ENCODE results near the gene UBAP2L. TPM values are rescaled to one million over a fixed set of nuclear protein-coding genes. Genes with fewer than 3 reads are reported as not detected.

The UBAP2L gene
- total and polyA plus RNA-seq, 3 experiments from 2014 or later, result 63.0 to 277 (median 258) TPM

- Histone ChIP-seq H3K27me3 (ENCODE audit: insufficient read depth, low read length, poor library complexity, severe bottlenecking) (no peaks in the 10 kb centered on the region), H3K36me3 (ENCODE audit: insufficient read depth, low read length) (peaks cover 53% of the 10 kb centered on the region), H3K4me3 (ENCODE audit: low read length) (no peak overlapping the region), H3K27ac (ENCODE audit: low read depth, low read length) (no peak overlapping the region), H3K4me1 (ENCODE audit: insufficient read depth, low read length) (peaks cover 11% of the 10 kb centered on the region), H3K9me3 (ENCODE audit: low read length) (no peaks in the 10 kb centered on the region)
- ChIA-PET POLR2A (no interaction called here), CTCF (no interaction called here)
- no peak for DNase-seq
- H3K27me3 Mint-ChIP-seq, result no peaks in the 10 kb centered on the region
- no peaks in the 10 kb centered on the region for H3K9me3 Mint-ChIP-seq
- H3K36me3 Mint-ChIP-seq, result peaks cover 3 to 87% (median 37%) of the 10 kb centered on the region in 3 donors
- no peak overlapping the region for H3K27ac Mint-ChIP-seq
- H3K4me1 Mint-ChIP-seq, result peaks cover 29 to 53% (median 47%) of the 10 kb centered on the region in 3 donors
- H3K4me3 Mint-ChIP-seq, result no peak overlapping the region
These were observed 16.7 kb downstream of the UBAP2L start for GRCh38 chr1:154237435-154237834.

- peak overlapping the region in 2 of 8 donors; percentile 48 to 74 for H3K27ac Mint-ChIP-seq
- Histone ChIP-seq H3K36me3 (ENCODE audit: insufficient read depth, low read length) (peaks cover 58% of the 10 kb centered on the region), H3K27me3 (ENCODE audit: insufficient read depth, low read length, poor library complexity, severe bottlenecking) (no peaks in the 10 kb centered on the region), H3K9me3 (ENCODE audit: low read length) (no peaks in the 10 kb centered on the region), H3K27ac (ENCODE audit: low read depth, low read length) (no peak overlapping the region), H3K4me3 (ENCODE audit: low read length) (no peak overlapping the region), H3K4me1 (ENCODE audit: insufficient read depth, low read length) (peaks cover 11% of the 10 kb centered on the region)
- CTCF ChIA-PET, result no interaction called here
- no peak overlapping the region for H3K4me3 Mint-ChIP-seq
- no peaks in the 10 kb centered on the region for H3K27me3 Mint-ChIP-seq
- DNase-seq, result no peak
- peaks cover 29 to 54% (median 51%) of the 10 kb centered on the region in 3 donors for H3K4me1 Mint-ChIP-seq
- POLR2A ChIA-PET, result no interaction called here
- no peaks in the 10 kb centered on the region for H3K9me3 Mint-ChIP-seq
- H3K36me3 Mint-ChIP-seq, result peaks cover 3 to 89% (median 37%) of the 10 kb centered on the region in 3 donors
These were observed 17.2 kb downstream of the UBAP2L start for GRCh38 chr1:154237880-154238506.

GRCh38 chr1:154239491-154239890, 18.7 kb downstream of the UBAP2L start:
- Mint-ChIP-seq H3K9me3 (no peaks in the 10 kb centered on the region), H3K4me3 (no peak overlapping the region), H3K27ac (peak overlapping the region in 6 of 8 donors; percentile 3 to 64 (median 52)), H3K36me3 (peaks cover 7 to 91% (median 35%) of the 10 kb centered on the region in 3 donors), H3K27me3 (no peaks in the 10 kb centered on the region), H3K4me1 (peaks cover 29 to 54% (median 51%) of the 10 kb centered on the region in 3 donors)
- no peak for DNase-seq
- no peaks in the 10 kb centered on the region for H3K9me3 ChIP-seq (ENCODE audit: low read length)
- H3K27ac ChIP-seq (ENCODE audit: low read depth, low read length), result no peak overlapping the region
- no peak overlapping the region for H3K4me3 ChIP-seq (ENCODE audit: low read length)
- peaks cover 72% of the 10 kb centered on the region for H3K36me3 ChIP-seq (ENCODE audit: insufficient read depth, low read length)
- ChIA-PET POLR2A (no interaction called here), CTCF (no interaction called here)
- H3K4me1 ChIP-seq (ENCODE audit: insufficient read depth, low read length), result peaks cover 11% of the 10 kb centered on the region
- no peaks in the 10 kb centered on the region for H3K27me3 ChIP-seq (ENCODE audit: insufficient read depth, low read length, poor library complexity, severe bottlenecking)

DNA sequence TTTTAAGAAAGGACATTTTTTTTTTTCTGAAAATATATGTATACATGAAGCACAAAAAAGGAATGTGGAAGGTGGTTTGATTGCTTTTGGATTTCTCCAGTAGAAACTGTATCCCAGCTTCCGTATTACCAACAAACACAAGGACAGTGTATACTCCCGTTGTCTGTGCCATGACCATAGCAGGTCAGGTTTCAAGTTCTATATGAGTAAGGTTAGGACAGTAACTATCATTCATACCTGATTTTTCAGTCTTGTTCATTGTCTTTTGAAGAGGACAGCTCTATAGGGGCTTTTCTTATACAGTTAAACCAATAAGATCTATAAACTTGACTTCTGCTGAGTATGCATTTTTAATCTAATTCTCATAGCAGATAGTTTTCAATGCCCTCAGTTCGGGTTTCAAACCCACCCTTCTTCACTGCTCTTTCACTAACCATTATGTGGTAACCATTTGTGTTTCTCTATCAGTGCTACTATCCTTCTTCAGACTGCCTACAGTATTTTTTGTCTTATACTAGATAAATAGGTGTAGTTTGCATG, 19.6 kb downstream of the UBAP2L start:
- no peak overlapping the region for H3K4me3 Mint-ChIP-seq
- H3K27me3 Mint-ChIP-seq, result no peaks in the 10 kb centered on the region
- ChIA-PET POLR2A (interaction anchor here (0.6 kb wide), 1 partner anchor 22 kb away, joined by 8 read pairs; no protein-coding TSS in a partner anchor), CTCF (interaction anchor here (0.7 kb wide), 1 partner anchor 10 kb away, joined by 3 read pairs; no protein-coding TSS in a partner anchor)
- no peaks in the 10 kb centered on the region for H3K27me3 ChIP-seq (ENCODE audit: insufficient read depth, low read length, poor library complexity, severe bottlenecking)
- H3K27ac ChIP-seq (ENCODE audit: low read depth, low read length), result no peak overlapping the region
- no peak for DNase-seq
- peak overlapping the region; percentile 2 to 87 (median 35) for H3K27ac Mint-ChIP-seq
- H3K36me3 ChIP-seq (ENCODE audit: insufficient read depth, low read length), result peaks cover 72% of the 10 kb centered on the region
- H3K4me3 ChIP-seq (ENCODE audit: low read length), result no peak overlapping the region
- H3K4me1 Mint-ChIP-seq, result peaks cover 27 to 54% (median 51%) of the 10 kb centered on the region in 3 donors
- no peaks in the 10 kb centered on the region for H3K9me3 ChIP-seq (ENCODE audit: low read length)
- H3K36me3 Mint-ChIP-seq, result peaks cover 7 to 92% (median 34%) of the 10 kb centered on the region in 3 donors
- H3K9me3 Mint-ChIP-seq, result no peaks in the 10 kb centered on the region
- H3K4me1 ChIP-seq (ENCODE audit: insufficient read depth, low read length), result peaks cover 11% of the 10 kb centered on the region

DNA sequence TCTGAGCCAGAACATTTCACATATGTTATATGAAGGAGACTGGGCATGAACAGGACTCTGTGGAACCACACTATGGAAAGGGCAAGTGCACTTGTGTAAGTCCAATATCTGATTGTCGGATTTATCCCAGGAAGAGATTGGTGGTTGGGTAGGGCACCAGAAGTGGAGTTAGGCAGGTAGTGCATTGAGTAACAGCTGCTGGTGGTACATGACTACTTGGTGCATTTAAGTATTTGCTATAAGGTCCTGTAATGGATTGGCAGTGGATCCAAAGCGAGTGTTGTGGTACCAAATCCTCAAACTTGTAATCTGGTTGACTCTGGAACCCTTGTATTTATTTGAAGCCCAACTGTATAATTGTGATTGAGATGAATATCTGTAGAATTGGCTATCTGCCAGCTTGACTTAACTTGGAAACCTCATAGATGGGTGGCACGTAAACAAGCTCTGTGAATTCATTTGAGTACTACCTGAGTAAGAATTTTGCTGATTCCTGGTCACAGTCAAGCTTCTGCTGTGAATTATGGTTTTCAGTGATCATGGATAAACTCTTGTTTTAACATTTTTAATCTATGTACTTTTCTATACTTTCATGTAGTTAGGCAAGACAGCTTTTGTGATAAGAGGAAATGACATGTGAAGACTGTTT, 21.1 kb downstream of the UBAP2L start:
- H3K9me3 ChIP-seq (ENCODE audit: low read length), result no peaks in the 10 kb centered on the region
- ChIA-PET CTCF (no interaction called here), POLR2A (no interaction called here)
- Mint-ChIP-seq H3K36me3 (peaks cover 7 to 91% (median 28%) of the 10 kb centered on the region in 3 donors), H3K4me1 (peaks cover 25 to 48% (median 45%) of the 10 kb centered on the region in 3 donors), H3K4me3 (no peak overlapping the region), H3K9me3 (no peaks in the 10 kb centered on the region), H3K27ac (peak overlapping the region in 7 of 8 donors; percentile 43 to 92 (median 69)), H3K27me3 (no peaks in the 10 kb centered on the region)
- no peak overlapping the region for H3K27ac ChIP-seq (ENCODE audit: low read depth, low read length)
- DNase-seq, result peak in 1 of 5 donors; percentile 4
- peaks cover 11% of the 10 kb centered on the region for H3K4me1 ChIP-seq (ENCODE audit: insufficient read depth, low read length)
- H3K36me3 ChIP-seq (ENCODE audit: insufficient read depth, low read length), result peaks cover 71% of the 10 kb centered on the region
- H3K27me3 ChIP-seq (ENCODE audit: insufficient read depth, low read length, poor library complexity, severe bottlenecking), result no peaks in the 10 kb centered on the region
- H3K4me3 ChIP-seq (ENCODE audit: low read length), result no peak overlapping the region

- Mint-ChIP-seq H3K27ac (peak overlapping the region in 1 of 8 donors; percentile 33), H3K4me3 (no peak overlapping the region), H3K36me3 (peaks cover 4 to 93% (median 36%) of the 10 kb centered on the region in 3 donors), H3K9me3 (no peaks in the 10 kb centered on the region), H3K27me3 (no peaks in the 10 kb centered on the region), H3K4me1 (no peaks in the 10 kb centered on the region)
- Histone ChIP-seq H3K4me3 (ENCODE audit: low read length) (no peak overlapping the region), H3K27ac (ENCODE audit: low read depth, low read length) (no peak overlapping the region), H3K36me3 (ENCODE audit: insufficient read depth, low read length) (peaks cover 78% of the 10 kb centered on the region), H3K4me1 (ENCODE audit: insufficient read depth, low read length) (no peaks in the 10 kb centered on the region), H3K9me3 (ENCODE audit: low read length) (no peaks in the 10 kb centered on the region), H3K27me3 (ENCODE audit: insufficient read depth, low read length, poor library complexity, severe bottlenecking) (no peaks in the 10 kb centered on the region)
- CTCF ChIA-PET, result no interaction called here
- POLR2A ChIA-PET, result no interaction called here
- DNase-seq, result no peak
These were observed 32.9 kb downstream of the UBAP2L start for GRCh38 chr1:154253671-154254070.

DNA sequence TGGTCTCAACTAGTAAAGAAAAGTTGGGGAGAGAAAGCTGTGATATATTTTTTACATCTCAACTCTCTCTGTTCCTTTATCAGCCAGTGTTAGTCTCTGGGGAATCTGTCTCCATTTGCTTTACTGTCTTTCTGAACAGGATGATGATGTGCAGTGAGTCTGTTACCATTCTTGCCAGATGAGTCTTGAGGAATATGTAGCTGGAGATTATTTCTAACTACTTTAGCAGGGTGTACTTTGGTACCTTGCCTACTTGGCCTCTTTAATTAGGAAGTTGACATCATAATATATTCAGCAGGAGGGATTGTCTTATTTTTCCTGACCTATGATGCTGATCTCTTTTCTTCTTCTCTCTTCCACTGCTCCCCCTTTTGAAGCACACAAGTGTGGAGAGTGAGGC, 35.9 kb downstream of the UBAP2L start:
- Mint-ChIP-seq H3K4me3 (no peak overlapping the region), H3K4me1 (peaks cover 0 to under 1% (median 0%) of the 10 kb centered on the region in 3 donors), H3K36me3 (peaks cover 7 to 94% (median 34%) of the 10 kb centered on the region in 3 donors), H3K9me3 (no peaks in the 10 kb centered on the region), H3K27ac (peak overlapping the region in 5 of 8 donors; percentile 21 to 83 (median 42)), H3K27me3 (no peaks in the 10 kb centered on the region)
- no peaks in the 10 kb centered on the region for H3K4me1 ChIP-seq (ENCODE audit: insufficient read depth, low read length)
- peaks cover 81% of the 10 kb centered on the region for H3K36me3 ChIP-seq (ENCODE audit: insufficient read depth, low read length)
- no peaks in the 10 kb centered on the region for H3K27me3 ChIP-seq (ENCODE audit: insufficient read depth, low read length, poor library complexity, severe bottlenecking)
- no peak overlapping the region for H3K27ac ChIP-seq (ENCODE audit: low read depth, low read length)
- DNase-seq, result no peak
- POLR2A ChIA-PET, result no interaction called here
- CTCF ChIA-PET, result no interaction called here
- H3K9me3 ChIP-seq (ENCODE audit: low read length), result no peaks in the 10 kb centered on the region
- no peak overlapping the region for H3K4me3 ChIP-seq (ENCODE audit: low read length)

- Mint-ChIP-seq H3K9me3 (no peaks in the 10 kb centered on the region), H3K27me3 (no peaks in the 10 kb centered on the region), H3K27ac (peak overlapping the region in 1 of 8 donors; percentile 71), H3K4me3 (no peak overlapping the region), H3K4me1 (peaks cover 6 to 7% (median 6%) of the 10 kb centered on the region in 3 donors), H3K36me3 (peaks cover 9 to 100% (median 40%) of the 10 kb centered on the region in 3 donors)
- H3K4me3 ChIP-seq (ENCODE audit: low read length), result no peak overlapping the region
- POLR2A ChIA-PET, result interaction anchor here (0.6 to 0.7 kb wide), 2 partner anchors 33 to 64 kb away, joined by 3 read pairs; no protein-coding TSS in a partner anchor
- H3K4me1 ChIP-seq (ENCODE audit: insufficient read depth, low read length), result peaks cover 4% of the 10 kb centered on the region
- no peaks in the 10 kb centered on the region for H3K27me3 ChIP-seq (ENCODE audit: insufficient read depth, low read length, poor library complexity, severe bottlenecking)
- CTCF ChIA-PET, result interaction anchor here (0.7 to 1.3 kb wide), 2 partner anchors 59 to 76 kb away, joined by 3 to 4 read pairs; no protein-coding TSS in a partner anchor
- H3K27ac ChIP-seq (ENCODE audit: low read depth, low read length), result no peak overlapping the region
- no peaks in the 10 kb centered on the region for H3K9me3 ChIP-seq (ENCODE audit: low read length)
- DNase-seq, result no peak
- H3K36me3 ChIP-seq (ENCODE audit: insufficient read depth, low read length), result peaks cover 97% of the 10 kb centered on the region
These were observed 38.0 kb downstream of the UBAP2L start for GRCh38 chr1:154258784-154259183.

All from CD8-positive, alpha-beta memory T cell (primary cell).